Neural cell (in vitro differentiated cells): ENCODE measurements around the gene SRP68. TPM values are rescaled to one million over a fixed set of nuclear protein-coding genes. Genes with fewer than 3 reads are reported as not detected.

Experiments
- H2AFZ ChIP-seq: fragments of 200-600, 300-800 bp; sonication (generic), shearing (Covaris generic); 2 replicates; pipeline ENCODE4 v1.6.0; 2014; ENCODE audit warnings: low read depth, mild to moderate bottlenecking, antibody characterized with exemption, low read length, moderate library complexity
- H3F3A ChIP-seq: fragments of 200-600 bp; shearing (Covaris generic); 2 replicates; pipeline ENCODE4 v1.6.1; 2016; ENCODE audit warnings: mild to moderate bottlenecking, moderate library complexity, mixed read lengths, antibody characterized with exemption, low read length; ENCODE audit not compliant: insufficient read depth, poor library complexity, severe bottlenecking
- H3K27ac ChIP-seq: fragments of 200-600, 300-800 bp; sonication (generic), shearing (Covaris generic); 2 replicates; pipeline ENCODE4 v1.5.1; 2014; ENCODE audit warnings: mild to moderate bottlenecking, low read length, moderate library complexity
- H3K27me3 ChIP-seq: fragments of 300-800, 200-600 bp; sonication (generic), shearing (Covaris generic); 2 replicates; pipeline ENCODE4 v1.6.0; 2014; ENCODE audit warnings: mild to moderate bottlenecking, low read depth, low read length, moderate library complexity; ENCODE audit not compliant: insufficient read depth
- H3K36me3 ChIP-seq: fragments of 300-800, 200-600 bp; sonication (generic), shearing (Covaris generic); 2 replicates; pipeline ENCODE4 v1.5.1; 2014; ENCODE audit warnings: mild to moderate bottlenecking, antibody characterized with exemption, low read length, moderate library complexity; ENCODE audit not compliant: insufficient read depth
- H3K4me2 ChIP-seq: fragments of 300-800, 200-600 bp; sonication (generic), shearing (Covaris generic); 2 replicates; pipeline ENCODE4 v1.6.0; 2014; ENCODE audit warnings: mild to moderate bottlenecking, low read length
- H3K4me3 ChIP-seq: fragments of 300-800, 200-600 bp; sonication (generic), shearing (Covaris generic); 2 replicates; pipeline ENCODE4 v1.5.1; 2014; ENCODE audit warnings: mild to moderate bottlenecking, low read length, moderate library complexity
- H3K79me2 ChIP-seq: fragments of 200-600 bp; shearing (Covaris generic); replicated peaks from 2 replicates; pipeline ENCODE4 v1.6.0; 2014; ENCODE audit warnings: mild to moderate bottlenecking, low read length, moderate library complexity; ENCODE audit not compliant: insufficient read depth
- H3K9ac ChIP-seq: fragments of 300-800, 200-600 bp; sonication (generic), shearing (Covaris generic); 2 replicates; pipeline ENCODE4 v1.6.1; 2016; ENCODE audit warnings: mild to moderate bottlenecking, low read length, mixed read lengths
- H3K9me2 ChIP-seq: fragments of 200-600 bp; shearing (Covaris generic); 2 replicates; pipeline ENCODE4 v1.6.1; 2016; ENCODE audit warnings: mild to moderate bottlenecking, low read length, mixed read lengths; ENCODE audit not compliant: insufficient read depth
- H3K9me3 ChIP-seq: fragments of 200-600, 300-800 bp; sonication (generic), shearing (Covaris generic); 2 replicates; pipeline ENCODE4 v1.6.1; 2016; ENCODE audit warnings: mild to moderate bottlenecking, mixed run types, low read length, moderate library complexity, mixed read lengths
- H4K20me1 ChIP-seq: fragments of 200-600 bp; shearing (Covaris generic); 2 replicates; pipeline ENCODE4 v1.6.1; 2016; ENCODE audit warnings: mild to moderate bottlenecking, mixed run types; ENCODE audit not compliant: insufficient read depth
- EP300 ChIP-seq: fragments of 450-650 bp; conservative IDR thresholded peaks from 2 replicates; pipeline ENCODE4 v1.6.1; 2014; ENCODE audit warnings: antibody characterized with exemption, mild to moderate bottlenecking, moderate library complexity; ENCODE audit not compliant: poor library complexity, severe bottlenecking
- EZH2 ChIP-seq: fragments of 200-600, 300-800 bp; shearing (Covaris generic), sonication (generic); IDR thresholded peaks from 2 replicates; pipeline ENCODE4 v1.6.1; 2014; ENCODE audit warnings: antibody characterized with exemption, low read length, borderline replicate concordance, mild to moderate bottlenecking; ENCODE audit not compliant: insufficient read depth, poor library complexity, severe bottlenecking
- MXI1 ChIP-seq: fragments of 450-650 bp; conservative IDR thresholded peaks from 2 replicates; pipeline ENCODE4 v1.6.1; 2014; ENCODE audit warnings: antibody characterized with exemption, mild to moderate bottlenecking; ENCODE audit not compliant: poor library complexity, severe bottlenecking
- POLR2AphosphoS5 ChIP-seq: IDR thresholded peaks from 2 replicates; pipeline ENCODE4 v1.6.1; 2012
- RAD21 ChIP-seq: fragments of 450-650 bp; conservative IDR thresholded peaks from 2 replicates; pipeline ENCODE4 v1.6.1; 2014; ENCODE audit warnings: antibody characterized with exemption, mild to moderate bottlenecking, moderate library complexity
- SMC3 ChIP-seq: fragments of 450-650 bp; conservative IDR thresholded peaks from 2 replicates; pipeline ENCODE4 v1.6.1; 2014; ENCODE audit warnings: antibody characterized with exemption, mild to moderate bottlenecking, moderate library complexity; ENCODE audit not compliant: poor library complexity
- TAF1 ChIP-seq: IDR thresholded peaks from 2 replicates; pipeline ENCODE4 v1.6.1; 2012; ENCODE audit warnings: low read depth
- polyA plus RNA-seq: library from polyadenylated mRNA; depleted of rRNA; stranded (reverse); fragments of >200 nt; gene quantifications from 2 replicates; pipeline ENCODE4 v1.2.3, GENCODE V29; 2014
- TF ChIP-seq, protein P1 (sequence below): fragments of 450-650 bp; IDR thresholded peaks from 2 replicates; pipeline ENCODE4 v1.5.1; 2014; ENCODE audit warnings: antibody characterized with exemption, mild to moderate bottlenecking, moderate library complexity; ENCODE audit not compliant: poor library complexity, severe bottlenecking
- TF ChIP-seq, protein P2 (sequence below): IDR thresholded peaks from 2 replicates; pipeline ENCODE4 v1.6.1; 2012; ENCODE audit warnings: borderline replicate concordance

SRP68 gene
- polyA plus RNA-seq, 1 donor from 2014 or later, result 26.3 TPM

DNA sequence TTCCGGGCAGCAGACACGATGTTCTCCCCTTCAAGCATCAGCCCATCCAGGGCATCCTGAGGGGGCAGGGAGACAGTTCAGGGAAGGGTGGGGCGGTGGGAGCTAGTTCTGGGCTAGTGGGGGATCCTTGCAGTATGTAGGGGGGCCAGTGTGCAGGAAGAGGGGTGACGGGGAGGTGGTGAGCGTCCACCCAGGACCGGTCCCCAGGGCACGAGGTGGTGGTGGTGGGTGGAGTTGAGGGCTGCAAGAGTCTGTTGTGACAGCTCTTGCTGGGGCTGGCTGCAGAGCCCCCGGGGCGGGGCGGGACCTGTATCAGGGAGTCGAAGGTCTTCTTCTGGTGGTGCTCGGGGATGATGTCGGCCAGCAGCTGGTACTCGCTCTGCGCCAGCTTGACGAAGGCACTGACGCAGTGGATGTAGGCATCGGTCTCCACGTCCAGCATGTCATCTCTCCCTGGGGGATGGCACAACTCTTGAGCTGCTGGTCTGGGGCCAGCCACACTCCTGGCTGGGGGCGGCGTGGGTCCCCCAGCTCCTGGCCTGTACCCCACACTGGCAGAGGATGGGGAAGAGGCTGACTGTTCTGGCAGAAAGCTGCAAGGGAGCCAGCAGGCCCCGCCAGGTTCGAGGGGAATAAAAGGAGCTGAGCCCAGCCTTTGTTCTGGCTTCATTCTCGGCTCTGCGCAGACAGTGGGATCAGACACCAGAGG, 16.7 kb upstream of the SRP68 start:
- no peak overlapping the region for H3K9ac ChIP-seq
- TF ChIP-seq, protein P1, sequence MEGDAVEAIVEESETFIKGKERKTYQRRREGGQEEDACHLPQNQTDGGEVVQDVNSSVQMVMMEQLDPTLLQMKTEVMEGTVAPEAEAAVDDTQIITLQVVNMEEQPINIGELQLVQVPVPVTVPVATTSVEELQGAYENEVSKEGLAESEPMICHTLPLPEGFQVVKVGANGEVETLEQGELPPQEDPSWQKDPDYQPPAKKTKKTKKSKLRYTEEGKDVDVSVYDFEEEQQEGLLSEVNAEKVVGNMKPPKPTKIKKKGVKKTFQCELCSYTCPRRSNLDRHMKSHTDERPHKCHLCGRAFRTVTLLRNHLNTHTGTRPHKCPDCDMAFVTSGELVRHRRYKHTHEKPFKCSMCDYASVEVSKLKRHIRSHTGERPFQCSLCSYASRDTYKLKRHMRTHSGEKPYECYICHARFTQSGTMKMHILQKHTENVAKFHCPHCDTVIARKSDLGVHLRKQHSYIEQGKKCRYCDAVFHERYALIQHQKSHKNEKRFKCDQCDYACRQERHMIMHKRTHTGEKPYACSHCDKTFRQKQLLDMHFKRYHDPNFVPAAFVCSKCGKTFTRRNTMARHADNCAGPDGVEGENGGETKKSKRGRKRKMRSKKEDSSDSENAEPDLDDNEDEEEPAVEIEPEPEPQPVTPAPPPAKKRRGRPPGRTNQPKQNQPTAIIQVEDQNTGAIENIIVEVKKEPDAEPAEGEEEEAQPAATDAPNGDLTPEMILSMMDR, result no peak
- TF ChIP-seq POLR2AphosphoS5 (peak; percentile 15), EP300 (no peak), EZH2 (no peak), SMC3 (no peak)

DNA sequence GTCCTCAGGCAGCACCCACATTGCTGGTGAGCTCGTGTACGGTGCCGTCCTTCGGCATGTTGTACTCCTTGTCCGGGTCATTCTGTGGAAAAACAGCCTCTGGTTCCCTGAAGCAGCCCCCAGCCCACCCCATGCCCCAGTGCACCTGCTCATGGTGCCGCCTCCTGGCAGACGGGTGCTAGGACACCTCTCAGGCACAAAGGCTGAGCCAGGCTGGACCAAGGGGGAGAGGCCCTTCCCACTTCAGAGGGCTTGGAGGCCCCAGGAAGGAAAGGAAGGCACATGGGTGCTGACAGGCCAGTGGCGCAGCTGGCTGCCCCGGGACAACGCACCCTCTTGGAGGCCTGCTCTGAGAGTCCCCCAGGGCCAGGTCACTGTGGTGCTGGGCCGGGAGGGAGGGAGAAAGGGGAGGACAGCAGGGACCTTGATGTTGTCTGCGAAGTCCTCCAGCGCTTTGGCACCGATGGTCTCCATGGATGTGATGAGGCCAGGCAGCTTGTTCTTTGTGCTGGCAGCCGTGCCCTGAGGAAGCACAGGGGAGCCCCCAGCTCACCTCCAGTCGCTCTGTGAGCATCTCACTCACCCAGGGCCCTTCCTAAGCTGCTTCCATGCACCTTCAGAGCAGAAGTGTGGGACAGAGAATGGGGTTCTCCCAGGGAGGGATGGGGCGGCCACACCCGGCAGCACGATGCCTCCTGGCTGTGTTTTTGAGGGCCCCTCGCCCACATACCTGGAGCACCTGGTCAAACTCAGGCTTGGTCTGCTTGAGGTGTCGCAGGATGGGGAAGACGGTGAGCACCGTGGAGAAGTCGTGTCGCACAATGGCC, 15.9 kb upstream of the SRP68 start:
- H3K9me2 ChIP-seq, result no peaks in the 10 kb centered on the region
- TF ChIP-seq RAD21 (no peak), EZH2 (no peak), EP300 (no peak), POLR2AphosphoS5 (no peak), SMC3 (no peak)
- TF ChIP-seq, protein P1, result no peak
- no peak overlapping the region for H3K9ac ChIP-seq
- H3K4me3 ChIP-seq, result no peak overlapping the region
- no peak overlapping the region for H3K4me2 ChIP-seq
- H3K27me3 ChIP-seq, result no peaks in the 10 kb centered on the region
- no peaks in the 10 kb centered on the region for H3K79me2 ChIP-seq
- H2AFZ ChIP-seq, result no peak overlapping the region
- peaks cover 7% of the 10 kb centered on the region for H3K36me3 ChIP-seq
- H4K20me1 ChIP-seq, result no peaks in the 10 kb centered on the region
- no peaks in the 10 kb centered on the region for H3F3A ChIP-seq
- no peaks in the 10 kb centered on the region for H3K9me3 ChIP-seq
- no peak overlapping the region for H3K27ac ChIP-seq

More for the DNA sequence above, 16.7 kb upstream of the SRP68 start:
- no peak overlapping the region for H3K27ac ChIP-seq
- H3K79me2 ChIP-seq, result no peaks in the 10 kb centered on the region
- no peaks in the 10 kb centered on the region for H4K20me1 ChIP-seq
- H3K9me3 ChIP-seq, result no peaks in the 10 kb centered on the region
- no peaks in the 10 kb centered on the region for H3K27me3 ChIP-seq
- H3K36me3 ChIP-seq, result peaks cover 7% of the 10 kb centered on the region
- H3K4me2 ChIP-seq, result no peak overlapping the region
- H3F3A ChIP-seq, result no peaks in the 10 kb centered on the region
- H2AFZ ChIP-seq, result no peak overlapping the region
- no peaks in the 10 kb centered on the region for H3K9me2 ChIP-seq
- H3K4me3 ChIP-seq, result no peak overlapping the region

DNA sequence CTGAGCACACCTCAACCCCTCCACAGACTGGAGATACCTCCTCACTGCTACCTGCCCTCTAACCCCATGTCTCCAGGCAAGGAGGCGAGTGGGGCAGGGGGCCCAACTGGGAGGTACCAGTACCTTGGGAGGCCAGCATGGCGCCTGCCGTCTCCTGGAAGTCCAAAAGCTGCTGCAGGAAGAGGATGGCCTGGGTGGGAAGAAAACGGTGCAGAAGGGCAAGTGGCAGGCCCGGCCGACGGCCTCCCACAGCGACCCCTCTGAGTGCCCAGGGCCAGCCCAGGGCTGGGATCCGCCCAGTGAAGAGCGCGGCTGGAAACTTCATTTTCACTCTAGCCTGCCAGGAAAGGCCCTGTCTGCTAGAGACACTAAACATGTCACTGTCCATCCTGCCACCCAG, 15.2 kb upstream of the SRP68 start:
- Histone ChIP-seq H4K20me1 (no peaks in the 10 kb centered on the region), H3K9me2 (no peaks in the 10 kb centered on the region), H3K36me3 (peaks cover 7% of the 10 kb centered on the region), H3K4me2 (no peak overlapping the region), H3K4me3 (no peak overlapping the region), H3K9ac (no peak overlapping the region), H3K9me3 (no peaks in the 10 kb centered on the region), H3F3A (no peaks in the 10 kb centered on the region), H2AFZ (no peak overlapping the region), H3K27me3 (no peaks in the 10 kb centered on the region), H3K79me2 (no peaks in the 10 kb centered on the region), H3K27ac (no peak overlapping the region)
- TF ChIP-seq EZH2, result no peak
- TF ChIP-seq TAF1, result no peak
- no peak for TF ChIP-seq EP300
- TF ChIP-seq MXI1, result no peak
- TF ChIP-seq, protein P2, sequence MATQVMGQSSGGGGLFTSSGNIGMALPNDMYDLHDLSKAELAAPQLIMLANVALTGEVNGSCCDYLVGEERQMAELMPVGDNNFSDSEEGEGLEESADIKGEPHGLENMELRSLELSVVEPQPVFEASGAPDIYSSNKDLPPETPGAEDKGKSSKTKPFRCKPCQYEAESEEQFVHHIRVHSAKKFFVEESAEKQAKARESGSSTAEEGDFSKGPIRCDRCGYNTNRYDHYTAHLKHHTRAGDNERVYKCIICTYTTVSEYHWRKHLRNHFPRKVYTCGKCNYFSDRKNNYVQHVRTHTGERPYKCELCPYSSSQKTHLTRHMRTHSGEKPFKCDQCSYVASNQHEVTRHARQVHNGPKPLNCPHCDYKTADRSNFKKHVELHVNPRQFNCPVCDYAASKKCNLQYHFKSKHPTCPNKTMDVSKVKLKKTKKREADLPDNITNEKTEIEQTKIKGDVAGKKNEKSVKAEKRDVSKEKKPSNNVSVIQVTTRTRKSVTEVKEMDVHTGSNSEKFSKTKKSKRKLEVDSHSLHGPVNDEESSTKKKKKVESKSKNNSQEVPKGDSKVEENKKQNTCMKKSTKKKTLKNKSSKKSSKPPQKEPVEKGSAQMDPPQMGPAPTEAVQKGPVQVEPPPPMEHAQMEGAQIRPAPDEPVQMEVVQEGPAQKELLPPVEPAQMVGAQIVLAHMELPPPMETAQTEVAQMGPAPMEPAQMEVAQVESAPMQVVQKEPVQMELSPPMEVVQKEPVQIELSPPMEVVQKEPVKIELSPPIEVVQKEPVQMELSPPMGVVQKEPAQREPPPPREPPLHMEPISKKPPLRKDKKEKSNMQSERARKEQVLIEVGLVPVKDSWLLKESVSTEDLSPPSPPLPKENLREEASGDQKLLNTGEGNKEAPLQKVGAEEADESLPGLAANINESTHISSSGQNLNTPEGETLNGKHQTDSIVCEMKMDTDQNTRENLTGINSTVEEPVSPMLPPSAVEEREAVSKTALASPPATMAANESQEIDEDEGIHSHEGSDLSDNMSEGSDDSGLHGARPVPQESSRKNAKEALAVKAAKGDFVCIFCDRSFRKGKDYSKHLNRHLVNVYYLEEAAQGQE, result no peak
- TF ChIP-seq, protein P1, result no peak
- no peak for TF ChIP-seq POLR2AphosphoS5
- TF ChIP-seq SMC3, result no peak
